Measurements from ENCODE around the gene ICE2.

ICE2 gene

GRCh38 chr15:60478566-60479360 lies at the start of gene ICE2:
ICE2 (minus strand) TSS chr15:60479142; CDS start chr15:60477977, 1,165 bp downstream.
- peak; percentile 86 to 89 for DNase-seq (ENCODE audit: low read depth in 2 of 2)

- no peak for DNase-seq (ENCODE audit: low read depth in 2 of 2)
Observed at GRCh38 chr15:60528530-60528929, 49.6 kb upstream of the ICE2 start.

GRCh38 chr15:60527456-60527855 lies 48.5 kb upstream of the ICE2 start:
- DNase-seq (ENCODE audit: low read depth in 2 of 2) = no peak

- no peak for DNase-seq (ENCODE audit: low read depth in 2 of 2)
Observed at GRCh38 chr15:60526127-60526616, 47.2 kb upstream of the ICE2 start.

GRCh38 chr15:60525341-60526039 lies 46.5 kb upstream of the ICE2 start:
- no peak for DNase-seq (ENCODE audit: low read depth in 2 of 2)

GRCh38 chr15:60523056-60523455 lies 44.1 kb upstream of the ICE2 start:
- DNase-seq (ENCODE audit: low read depth in 2 of 2) = peak in 1 of 2 experiments; percentile 13

- peak; percentile 31 to 42 for DNase-seq (ENCODE audit: low read depth in 2 of 2)
Observed at GRCh38 chr15:60520825-60521368, 42.0 kb upstream of the ICE2 start.

- DNase-seq (ENCODE audit: low read depth in 2 of 2) = no peak
Observed at GRCh38 chr15:60520013-60520824, 41.3 kb upstream of the ICE2 start.

GRCh38 chr15:60519218-60519617 lies 40.3 kb upstream of the ICE2 start:
- DNase-seq (ENCODE audit: low read depth in 2 of 2) = no peak

GRCh38 chr15:60518511-60518910 lies 39.6 kb upstream of the ICE2 start:
- DNase-seq (ENCODE audit: low read depth in 2 of 2) = no peak

GRCh38 chr15:60514261-60514881 lies 35.4 kb upstream of the ICE2 start:
- DNase-seq (ENCODE audit: low read depth in 2 of 2) = no peak

GRCh38 chr15:60513676-60514075 lies 34.7 kb upstream of the ICE2 start:
- no peak for DNase-seq (ENCODE audit: low read depth in 2 of 2)

GRCh38 chr15:60512937-60513336 lies 34.0 kb upstream of the ICE2 start:
- DNase-seq (ENCODE audit: low read depth in 2 of 2) = no peak

GRCh38 chr15:60511351-60512031 lies 32.5 kb upstream of the ICE2 start:
- no peak for DNase-seq (ENCODE audit: low read depth in 2 of 2)

- DNase-seq (ENCODE audit: low read depth in 2 of 2) = no peak
Observed at GRCh38 chr15:60510006-60510405, 31.1 kb upstream of the ICE2 start.

- no peak for DNase-seq (ENCODE audit: low read depth in 2 of 2)
Observed at GRCh38 chr15:60509470-60509869, 30.5 kb upstream of the ICE2 start.

GRCh38 chr15:60508442-60508841 lies 29.5 kb upstream of the ICE2 start:
- DNase-seq (ENCODE audit: low read depth in 2 of 2) = no peak

GRCh38 chr15:60507596-60508424 lies 28.9 kb upstream of the ICE2 start:
- peak in 1 of 2 experiments; percentile 47 for DNase-seq (ENCODE audit: low read depth in 2 of 2)

- DNase-seq (ENCODE audit: low read depth in 2 of 2) = no peak
Observed at GRCh38 chr15:60496853-60497252, 17.9 kb upstream of the ICE2 start.

GRCh38 chr15:60494108-60494507 lies 15.2 kb upstream of the ICE2 start:
- DNase-seq (ENCODE audit: low read depth in 2 of 2) = no peak

All from fibroblast of skin of left quadriceps (primary cell).